K562 (cell line): ENCODE measurements around the gene UCHL5.

Source experiments
- CHCHD3 ChIP-seq: fragments of 250-450 bp; sonication (Bioruptor Pico); IDR thresholded peaks from 2 replicates; pipeline ENCODE4 v2.1.2; 2022; ENCODE audit warnings: mild to moderate bottlenecking
- CHD4 ChIP-seq: fragments of 200-600 bp; sonication (generic); IDR thresholded peaks from 3 replicates; pipeline ENCODE4 v1.6.1; 2012; ENCODE audit warnings: low read depth, mild to moderate bottlenecking, mixed read lengths, low read length, inconsistent platforms; ENCODE audit not compliant: insufficient read depth, insufficient replicate concordance, poor library complexity, severe bottlenecking
- MXI1 ChIP-seq: IDR thresholded peaks from 2 replicates; pipeline ENCODE4 v1.6.1; 2011; ENCODE audit warnings: low read depth, mild to moderate bottlenecking, improper control_type of control experiment, low read length
- POLR2A ChIP-seq: fragments of 450-650 bp; conservative IDR thresholded peaks from 2 replicates; pipeline ENCODE4 v1.6.1; 2016
- RNF2 ChIP-seq: sonication (generic); IDR thresholded peaks from 2 replicates; pipeline ENCODE4 v1.6.1; 2016
- TBL1XR1 ChIP-seq, 2 experiments: IDR thresholded peaks; 2 replicates each; pipeline ENCODE4 v1.6.1; 2012; ENCODE audit warnings: improper control_type of control experiment in 2 of 2, low read length in 2 of 2, mild to moderate bottlenecking in 1 of 2
- YY1 ChIP-seq, 3 experiments: IDR thresholded peaks; 2 replicates each; pipeline ENCODE4 v1.6.1; 2011; ENCODE audit warnings: low read length in 2 of 3, mild to moderate bottlenecking in 2 of 3, moderate library complexity in 2 of 3, borderline replicate concordance in 1 of 3, control low read depth in 1 of 3, low read depth in 1 of 3; ENCODE audit not compliant: insufficient read depth in 3 of 3, insufficient replicate concordance in 2 of 3, control insufficient read depth in 1 of 3, insufficient read length in 1 of 3; ENCODE audit errors: extremely low read depth in 1 of 3
- ZNF212 ChIP-seq: fragments of 450-650 bp; formaldehyde crosslinking; IDR thresholded peaks from 2 replicates; pipeline ENCODE4 v1.4.0; 2020; ENCODE audit warnings: mild to moderate bottlenecking
- ZNF354B ChIP-seq: fragments of 250-450 bp; sonication (Bioruptor Pico); IDR thresholded peaks from 2 replicates; pipeline ENCODE4 v1.4.0; 2020
- TF ChIP-seq, protein P1 (sequence below), 3 experiments: IDR thresholded peaks in 2 of 3; conservative IDR thresholded peaks in 1 of 3; 2 replicates each; pipeline ENCODE4 v1.5.1; 2011 to 2012; ENCODE audit warnings: low read length in 3 of 3, mild to moderate bottlenecking in 3 of 3, control low read depth in 2 of 3, improper control_type of control experiment in 1 of 3, inconsistent platforms in 1 of 3, low read depth in 1 of 3, mixed read lengths in 1 of 3, moderate library complexity in 1 of 3; ENCODE audit not compliant: insufficient read depth in 2 of 3

DNA sequence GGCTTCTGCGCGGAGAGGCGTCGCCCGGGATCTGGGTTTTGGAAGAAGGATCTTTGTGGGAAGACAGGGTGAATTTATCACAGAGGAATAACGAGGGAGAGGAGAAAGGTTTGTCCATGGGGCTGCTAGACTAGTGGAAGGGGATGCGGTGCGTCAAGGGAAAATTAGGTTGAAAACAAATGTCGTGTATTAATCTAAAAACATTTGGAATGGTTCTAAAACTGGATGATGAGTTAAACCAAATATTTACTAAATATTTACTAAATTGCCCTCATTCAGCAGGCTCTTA is 899 bp upstream of the UCHL5 start:
- TF ChIP-seq POLR2A (no peak), RNF2 (no peak), CHCHD3 (no peak), ZNF354B (CRISPR knock-in tag) (no peak), YY1 (IDR thresholded peaks at IDR 0.05; ENCODE audit: borderline replicate concordance in 1 of 3, control insufficient read depth in 1 of 3, extremely low read depth in 1 of 3, insufficient read depth in 3 of 3, insufficient read length in 1 of 3, insufficient replicate concordance in 2 of 3, low read depth in 1 of 3, low read length in 2 of 3) (no peak), ZNF212 (CRISPR knock-in tag) (no peak), CHD4 (no peak), MXI1 (no peak), TBL1XR1 (IDR thresholded peaks at IDR 0.05; ENCODE audit: low read length in 2 of 2) (no peak)
- TF ChIP-seq, protein P1, sequence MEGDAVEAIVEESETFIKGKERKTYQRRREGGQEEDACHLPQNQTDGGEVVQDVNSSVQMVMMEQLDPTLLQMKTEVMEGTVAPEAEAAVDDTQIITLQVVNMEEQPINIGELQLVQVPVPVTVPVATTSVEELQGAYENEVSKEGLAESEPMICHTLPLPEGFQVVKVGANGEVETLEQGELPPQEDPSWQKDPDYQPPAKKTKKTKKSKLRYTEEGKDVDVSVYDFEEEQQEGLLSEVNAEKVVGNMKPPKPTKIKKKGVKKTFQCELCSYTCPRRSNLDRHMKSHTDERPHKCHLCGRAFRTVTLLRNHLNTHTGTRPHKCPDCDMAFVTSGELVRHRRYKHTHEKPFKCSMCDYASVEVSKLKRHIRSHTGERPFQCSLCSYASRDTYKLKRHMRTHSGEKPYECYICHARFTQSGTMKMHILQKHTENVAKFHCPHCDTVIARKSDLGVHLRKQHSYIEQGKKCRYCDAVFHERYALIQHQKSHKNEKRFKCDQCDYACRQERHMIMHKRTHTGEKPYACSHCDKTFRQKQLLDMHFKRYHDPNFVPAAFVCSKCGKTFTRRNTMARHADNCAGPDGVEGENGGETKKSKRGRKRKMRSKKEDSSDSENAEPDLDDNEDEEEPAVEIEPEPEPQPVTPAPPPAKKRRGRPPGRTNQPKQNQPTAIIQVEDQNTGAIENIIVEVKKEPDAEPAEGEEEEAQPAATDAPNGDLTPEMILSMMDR (IDR thresholded peaks at IDR 0.05 in 2 of 3, conservative IDR thresholded peaks at IDR 0.05 in 1 of 3; ENCODE audit: insufficient read depth in 2 of 3, low read depth in 1 of 3, low read length in 3 of 3): peak in 1 of 3 experiments; percentile 9; a peak in 1 of 6 replicates
